LNCAP (cell line): ENCODE measurements around the gene CORO7.

Source experiments
- TF ChIP-seq, protein P1 (sequence below): fragments of 450-650 bp; IDR thresholded peaks from 2 replicates; pipeline ENCODE4 v1.5.1; 2017; ENCODE audit warnings: mild to moderate bottlenecking

CORO7 gene

DNA sequence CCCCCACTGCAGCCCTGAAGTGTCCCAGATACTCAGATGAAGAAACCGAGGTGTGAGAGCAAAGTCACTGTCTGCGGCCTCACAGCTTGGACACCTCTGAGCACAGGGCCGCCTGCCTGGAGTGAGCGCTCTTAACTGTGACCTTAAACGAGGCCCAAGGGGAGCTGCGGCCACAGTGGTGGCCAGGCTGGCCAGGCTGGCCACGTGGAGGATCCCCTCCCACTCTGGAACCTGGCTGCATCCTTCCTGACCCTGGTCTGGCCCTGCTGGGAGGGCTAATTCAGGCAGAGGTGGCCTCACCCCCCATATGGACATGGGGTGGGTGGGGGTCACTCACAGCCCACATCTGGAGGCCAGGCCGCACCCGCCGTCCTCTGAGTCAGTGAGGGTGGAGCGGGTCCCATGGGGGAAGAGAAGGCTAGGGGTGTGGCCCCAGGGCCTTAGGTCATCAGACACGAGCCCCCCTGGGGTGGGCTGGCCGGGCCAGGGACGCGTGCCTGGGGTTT lies 38.2 kb downstream of the CORO7 start:
- TF ChIP-seq, protein P1, sequence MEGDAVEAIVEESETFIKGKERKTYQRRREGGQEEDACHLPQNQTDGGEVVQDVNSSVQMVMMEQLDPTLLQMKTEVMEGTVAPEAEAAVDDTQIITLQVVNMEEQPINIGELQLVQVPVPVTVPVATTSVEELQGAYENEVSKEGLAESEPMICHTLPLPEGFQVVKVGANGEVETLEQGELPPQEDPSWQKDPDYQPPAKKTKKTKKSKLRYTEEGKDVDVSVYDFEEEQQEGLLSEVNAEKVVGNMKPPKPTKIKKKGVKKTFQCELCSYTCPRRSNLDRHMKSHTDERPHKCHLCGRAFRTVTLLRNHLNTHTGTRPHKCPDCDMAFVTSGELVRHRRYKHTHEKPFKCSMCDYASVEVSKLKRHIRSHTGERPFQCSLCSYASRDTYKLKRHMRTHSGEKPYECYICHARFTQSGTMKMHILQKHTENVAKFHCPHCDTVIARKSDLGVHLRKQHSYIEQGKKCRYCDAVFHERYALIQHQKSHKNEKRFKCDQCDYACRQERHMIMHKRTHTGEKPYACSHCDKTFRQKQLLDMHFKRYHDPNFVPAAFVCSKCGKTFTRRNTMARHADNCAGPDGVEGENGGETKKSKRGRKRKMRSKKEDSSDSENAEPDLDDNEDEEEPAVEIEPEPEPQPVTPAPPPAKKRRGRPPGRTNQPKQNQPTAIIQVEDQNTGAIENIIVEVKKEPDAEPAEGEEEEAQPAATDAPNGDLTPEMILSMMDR: no peak

DNA sequence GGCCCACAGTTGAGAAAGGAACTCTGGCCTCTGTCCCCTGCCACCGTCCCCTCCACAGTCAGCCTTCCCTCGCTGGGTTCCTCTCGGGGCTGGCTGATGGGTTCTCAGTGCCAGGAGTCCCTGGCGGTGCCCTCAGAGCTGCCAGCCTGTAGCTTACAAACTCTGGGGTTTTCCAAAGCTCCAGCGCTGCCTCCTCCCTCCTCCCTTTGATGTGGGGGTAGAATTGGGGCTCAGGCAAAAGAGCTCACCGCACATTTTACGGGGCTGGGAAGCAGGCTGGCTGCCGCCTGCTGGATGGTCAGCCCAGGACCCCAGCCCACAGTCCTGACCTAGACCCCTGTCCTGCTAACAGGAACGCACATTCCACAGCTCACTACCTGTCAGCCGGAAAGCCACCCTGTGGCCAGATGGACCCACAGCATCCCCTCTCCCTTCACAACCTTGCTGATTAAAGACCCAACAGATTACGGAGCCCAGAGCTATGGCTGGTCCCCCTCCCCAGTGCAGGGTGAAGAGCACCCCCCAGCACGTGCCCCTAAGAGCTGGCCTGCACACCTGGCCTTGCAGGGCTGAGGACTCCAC lies 38.7 kb downstream of the CORO7 start:
- TF ChIP-seq, protein P1: no peak

DNA sequence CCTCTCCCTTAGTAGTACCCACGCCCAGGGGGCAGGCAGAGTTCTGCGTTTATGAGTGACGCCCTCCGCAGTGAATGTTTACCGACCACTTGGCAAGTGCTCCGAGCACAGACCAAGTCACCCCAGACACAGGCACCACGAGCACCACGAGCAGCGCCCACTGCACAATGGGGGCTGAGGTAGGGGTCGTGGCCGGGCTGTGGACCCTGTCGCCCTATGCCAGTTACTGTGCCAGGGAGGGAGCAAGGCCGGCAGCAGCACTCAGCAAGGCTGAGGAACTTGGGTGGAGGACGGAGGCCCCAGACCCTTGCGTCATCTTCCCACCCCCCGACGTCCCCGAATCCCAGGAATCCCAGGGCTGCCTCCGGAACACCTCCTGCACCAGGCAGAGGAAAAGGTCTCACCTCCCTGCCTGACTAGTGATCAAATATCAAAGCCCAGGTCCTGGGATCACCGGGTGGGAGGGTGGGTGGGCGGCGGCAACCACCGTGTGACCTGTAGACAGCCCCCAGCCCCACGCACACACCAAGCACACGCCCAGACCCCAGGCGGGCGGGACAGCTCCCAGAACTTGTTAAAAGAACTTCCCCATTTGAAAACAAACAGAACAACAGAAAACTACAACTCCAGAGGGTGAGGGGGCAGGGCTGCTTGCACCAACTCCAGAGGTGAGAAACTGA lies 39.4 kb downstream of the CORO7 start:
- TF ChIP-seq, protein P1: no peak

DNA sequence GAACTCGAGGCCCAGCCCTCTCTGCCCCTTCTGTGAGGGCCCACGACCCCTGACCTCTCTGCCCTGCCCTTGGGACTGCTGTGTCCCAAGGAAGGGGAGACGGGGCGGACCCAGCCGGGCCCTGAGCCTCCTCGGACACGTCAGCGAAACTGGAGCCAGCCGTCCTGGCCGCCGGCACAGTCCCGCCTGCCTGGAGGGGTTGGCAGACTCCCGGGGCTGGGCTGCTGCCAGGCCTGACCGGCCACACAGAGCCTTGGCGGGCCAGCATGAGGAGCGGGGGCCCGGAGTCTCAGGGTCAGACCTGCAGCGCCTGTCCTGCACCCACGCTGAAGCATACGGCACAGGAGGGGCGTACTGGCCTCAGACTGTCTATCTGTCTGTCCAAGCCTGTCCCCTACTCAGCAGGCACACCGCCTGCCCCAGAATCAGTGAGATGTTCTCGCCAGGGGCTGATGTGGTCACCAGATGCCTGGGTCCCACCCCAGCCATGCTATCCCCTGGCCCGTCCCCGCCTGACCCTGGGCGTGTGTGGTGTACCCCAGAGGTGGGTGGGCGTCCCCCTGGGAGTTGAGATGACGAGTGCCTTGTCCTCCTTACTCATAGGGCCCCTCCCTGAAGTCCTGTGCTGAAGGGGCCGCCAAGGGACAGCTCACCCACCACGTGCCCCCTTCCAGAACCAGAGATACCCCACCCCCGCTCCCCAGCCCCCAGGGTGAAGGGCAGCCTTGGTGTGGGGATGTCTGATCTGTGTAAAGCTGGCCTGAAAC lies 40.1 kb downstream of the CORO7 start:
- TF ChIP-seq, protein P1: no peak

DNA sequence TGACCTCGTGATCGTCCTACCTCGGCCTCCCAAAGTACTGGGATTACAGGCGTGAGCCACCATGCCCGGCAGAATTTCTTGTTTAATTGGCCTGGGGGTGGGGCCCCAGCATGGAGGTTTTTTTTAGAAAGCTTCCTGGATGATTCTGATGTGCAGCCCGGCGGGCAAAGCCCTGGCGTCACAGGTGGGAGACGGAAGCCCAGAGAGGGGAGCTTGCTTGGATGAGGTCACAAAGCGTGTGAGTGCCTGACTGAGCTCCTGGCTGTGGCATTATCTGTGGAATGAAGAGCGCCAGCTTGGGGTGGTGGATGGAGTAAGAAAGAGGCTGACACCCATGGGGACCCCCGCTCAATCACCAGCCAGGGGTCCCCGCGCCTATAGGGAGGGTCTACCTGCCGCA lies 40.7 kb downstream of the CORO7 start:
- TF ChIP-seq, protein P1: no peak

DNA sequence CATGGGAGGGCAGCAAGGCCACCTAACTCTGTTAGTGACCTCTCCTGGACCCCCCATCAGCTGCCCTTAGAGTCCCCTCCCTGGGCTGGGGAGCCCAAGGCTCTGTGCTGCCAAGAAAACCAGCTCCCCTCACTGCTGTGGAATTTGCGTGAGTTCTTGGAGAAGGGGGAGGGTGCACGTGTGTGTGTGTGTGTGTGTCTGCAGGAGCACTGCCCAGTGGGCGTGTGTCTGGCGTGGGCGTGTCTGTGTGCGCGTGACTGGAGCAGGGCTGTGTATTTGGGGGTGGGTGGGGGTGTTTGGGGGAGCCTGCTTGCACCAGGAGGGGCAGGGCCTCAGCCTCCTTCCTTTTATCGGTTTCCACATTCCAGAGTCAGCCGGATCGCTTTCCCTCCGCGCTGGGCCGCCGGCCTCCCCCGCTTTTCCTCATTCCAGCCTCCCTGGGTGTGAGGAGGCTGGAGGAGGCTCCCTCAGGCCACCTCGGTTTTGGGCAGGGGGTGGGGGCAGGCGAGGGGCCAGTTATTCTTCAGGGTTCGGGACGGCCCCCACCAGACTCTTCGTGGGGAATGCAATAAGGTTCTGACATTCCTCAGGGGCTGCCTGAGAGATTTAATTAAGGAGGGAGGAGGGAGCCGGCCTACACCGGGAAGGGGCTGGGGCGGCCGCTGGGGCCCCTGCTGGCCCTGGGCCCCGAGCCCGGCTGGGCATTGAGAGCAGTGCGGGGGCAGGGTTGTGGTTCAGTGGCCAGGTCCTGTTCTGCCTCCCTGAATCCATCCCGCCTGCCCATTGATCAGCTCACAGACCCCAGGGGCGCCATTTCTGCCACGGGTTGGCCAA lies 42.3 kb downstream of the CORO7 start:
- TF ChIP-seq, protein P1: no peak

DNA sequence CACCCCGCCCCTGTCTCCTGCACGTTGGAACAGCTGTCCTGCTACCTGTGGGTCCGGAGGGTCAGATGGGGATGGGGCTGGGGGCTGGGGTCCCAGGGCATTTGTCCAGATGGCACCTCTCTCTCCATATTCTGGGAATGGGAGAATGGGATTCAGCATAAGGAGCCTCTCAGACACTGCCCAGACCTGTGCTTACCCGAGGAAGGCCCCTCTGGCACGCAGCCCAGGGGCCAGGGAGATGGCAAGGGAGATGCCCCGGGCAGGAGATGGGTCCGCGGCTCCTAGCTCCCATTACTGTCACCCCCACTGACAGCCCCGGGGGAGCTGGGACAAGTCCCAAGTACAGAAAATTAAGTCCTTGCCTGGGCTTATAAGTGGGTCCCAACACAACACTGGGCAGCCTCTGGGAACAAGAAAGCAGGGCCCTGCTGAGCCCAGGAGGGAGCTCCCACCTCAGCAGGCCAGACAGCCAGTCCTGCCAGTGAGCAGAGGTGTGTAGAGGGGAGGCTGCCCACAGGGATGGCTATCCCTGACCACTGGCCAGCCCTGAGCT lies 43.0 kb downstream of the CORO7 start:
- TF ChIP-seq, protein P1: no peak
